Chondrocyte (in vitro differentiated cells): ENCODE data around the gene TBC1D5. TPM values are rescaled to one million over a fixed set of nuclear protein-coding genes. Genes with fewer than 3 reads are reported as not detected.

Experiments
- DNase-seq: peaks from one replicate; pipeline ENCODE4 v3.0.0; 2021; ENCODE audit warnings: mixed read lengths, low spot score
- H3K27ac Mint-ChIP-seq: one replicate; pipeline ENCODE4 v1.8.0; 2021; ENCODE audit warnings: mild to moderate bottlenecking, moderate library complexity, mixed read lengths; ENCODE audit not compliant: unreplicated experiment
- H3K27me3 Mint-ChIP-seq: 2 replicates; pipeline ENCODE4 v1.8.0; 2021; ENCODE audit warnings: low read depth, mixed read lengths
- H3K36me3 Mint-ChIP-seq: 2 replicates; pipeline ENCODE4 v1.8.0; 2021; ENCODE audit warnings: low read depth, mixed read lengths
- H3K4me1 Mint-ChIP-seq: 2 replicates; pipeline ENCODE4 v1.8.0; 2021; ENCODE audit warnings: low read depth, mild to moderate bottlenecking, mixed read lengths
- H3K4me3 Mint-ChIP-seq: one replicate; pipeline ENCODE4 v1.8.0; 2021; ENCODE audit warnings: mild to moderate bottlenecking, moderate library complexity, mixed read lengths; ENCODE audit not compliant: unreplicated experiment
- H3K9me3 Mint-ChIP-seq: 2 replicates; pipeline ENCODE4 v1.8.0; 2021; ENCODE audit warnings: low read depth, mixed read lengths
- CTCF ChIP-seq: fragments of 200-600 bp; sonication (generic); IDR thresholded peaks from 2 replicates; pipeline ENCODE4 v1.5.0; 2021; ENCODE audit warnings: antibody characterized with exemption, mild to moderate bottlenecking, moderate library complexity
- total RNA-seq: library from RNA; stranded (reverse); gene quantifications from 3 replicates; pipeline ENCODE4 v1.2.1, GENCODE V29; 2021

The TBC1D5 gene
- total RNA-seq, 1 donor from 2014 or later, result 44.6 TPM

GRCh38 chr3:17340261-17340660 is 402.2 kb downstream of the TBC1D5 start:
- Mint-ChIP-seq H3K27ac (no peak overlapping the region), H3K9me3 (no peaks in the 10 kb centered on the region), H3K36me3 (no peaks in the 10 kb centered on the region), H3K4me3 (no peak overlapping the region), H3K27me3 (no peaks in the 10 kb centered on the region), H3K4me1 (peaks cover 3% of the 10 kb centered on the region)
- no peak for TF ChIP-seq CTCF
- DNase-seq, result no peak

DNA sequence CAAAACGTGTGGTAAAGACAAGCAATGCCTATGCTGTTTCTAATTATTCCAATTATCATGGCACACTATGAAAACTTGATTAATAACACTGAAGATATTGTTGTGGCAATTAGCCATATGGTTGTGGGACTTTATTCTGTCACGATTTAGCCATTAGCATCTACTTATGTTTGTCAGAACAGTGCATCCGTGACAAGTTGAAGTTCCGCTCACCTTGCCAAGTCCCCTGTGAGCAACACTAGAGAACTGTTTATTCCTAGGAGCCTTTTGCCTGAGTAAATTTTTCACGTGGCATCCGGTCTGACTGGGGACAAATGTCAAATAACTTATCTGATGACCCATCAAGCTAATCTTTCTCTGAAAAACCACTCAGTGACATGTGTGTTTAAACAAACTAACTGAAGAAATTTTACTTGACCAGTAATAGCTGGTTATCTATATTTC is 403.3 kb downstream of the TBC1D5 start:
- Mint-ChIP-seq H3K4me3 (no peak overlapping the region), H3K27ac (no peak overlapping the region), H3K36me3 (no peaks in the 10 kb centered on the region)

GRCh38 chr3:17336291-17336690 is 406.1 kb downstream of the TBC1D5 start:
- Mint-ChIP-seq H3K4me3 (no peak overlapping the region), H3K36me3 (no peaks in the 10 kb centered on the region), H3K4me1 (peaks cover 3% of the 10 kb centered on the region), H3K27me3 (no peaks in the 10 kb centered on the region), H3K27ac (no peak overlapping the region), H3K9me3 (no peaks in the 10 kb centered on the region)
- no peak for TF ChIP-seq CTCF
- DNase-seq, result no peak

More for the DNA sequence above, 403.3 kb downstream of the TBC1D5 start:
- no peaks in the 10 kb centered on the region for H3K9me3 Mint-ChIP-seq
- no peaks in the 10 kb centered on the region for H3K27me3 Mint-ChIP-seq
- no peak for DNase-seq
- TF ChIP-seq CTCF, result no peak
- peaks cover 3% of the 10 kb centered on the region for H3K4me1 Mint-ChIP-seq

- no peak for TF ChIP-seq CTCF
- Mint-ChIP-seq H3K4me3 (no peak overlapping the region), H3K36me3 (no peaks in the 10 kb centered on the region), H3K27me3 (no peaks in the 10 kb centered on the region), H3K9me3 (no peaks in the 10 kb centered on the region), H3K27ac (no peak overlapping the region), H3K4me1 (peaks cover 3% of the 10 kb centered on the region)
- DNase-seq, result no peak
Measured at GRCh38 chr3:17333893-17334292, 408.5 kb downstream of the TBC1D5 start.

DNA sequence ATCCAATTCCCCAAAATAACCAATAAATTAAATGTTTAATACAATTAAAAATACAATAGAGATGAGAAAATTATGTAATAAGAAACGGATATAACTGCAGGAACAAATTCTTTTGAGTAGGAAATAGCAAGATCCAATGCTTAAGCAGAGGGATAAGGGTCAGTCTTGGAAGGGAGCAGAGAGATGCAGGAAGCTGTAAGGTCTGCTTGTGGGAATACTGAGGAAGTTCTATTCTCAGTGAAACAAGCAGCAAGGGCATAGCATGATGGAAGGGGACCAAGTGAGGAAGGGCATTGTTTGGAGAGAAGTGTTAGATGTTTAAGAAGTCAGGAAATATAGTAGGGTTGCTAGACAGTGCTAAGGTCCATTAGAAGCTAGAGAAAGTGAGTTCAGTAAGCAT is 409.0 kb downstream of the TBC1D5 start:
- H3K9me3 Mint-ChIP-seq, result no peaks in the 10 kb centered on the region
- no peak overlapping the region for H3K4me3 Mint-ChIP-seq
- peaks cover 3% of the 10 kb centered on the region for H3K4me1 Mint-ChIP-seq
- no peak for TF ChIP-seq CTCF
- DNase-seq, result no peak
- H3K27ac Mint-ChIP-seq, result no peak overlapping the region
- H3K27me3 Mint-ChIP-seq, result no peaks in the 10 kb centered on the region
- H3K36me3 Mint-ChIP-seq, result no peaks in the 10 kb centered on the region
